ENCODE results near the gene HSPG2. TPM values are rescaled to one million over a fixed set of nuclear protein-coding genes. Genes with fewer than 3 reads are reported as not detected.

The HSPG2 gene
- total and polyA plus RNA-seq, 9 of the 15 experiments (the other 6 are each of a cell fraction or from before 2014, with no cell fraction given), result 0.14 to 160 (median 15.7) TPM

- Histone ChIP-seq H3K79me2 (ENCODE audit: control insufficient read depth, insufficient read depth, low read length) (peaks cover 54% of the 10 kb centered on the region), H3K4me3 (no peak overlapping the region), H3K9ac (ENCODE audit: insufficient read depth in 1 of 2, low read depth in 2 of 2, low read length in 2 of 2) (peak overlapping the region in 1 of 2 experiments; percentile 73; a peak in 3 of 4 replicates), H3K9me3 (replicated peaks; ENCODE audit: control insufficient read depth, insufficient read depth, low read depth, low read length) (no peaks in the 10 kb centered on the region; the same call in 1 of the 2 replicates), H3K4me1 (replicated peaks in 1 of 2; ENCODE audit: control insufficient read depth in 2 of 2, insufficient read depth in 2 of 2, low read length in 2 of 2) (peaks cover 63 to 71% of the 10 kb centered on the region in 2 experiments), H3K9me1 (ENCODE audit: control insufficient read depth, insufficient read depth, low read length) (no peaks in the 10 kb centered on the region), H3K27ac (ENCODE audit: extremely low read depth, low read depth, low read length) (peak overlapping the region; percentile 18; the same call in 1 of the 3 replicates), H3K27me3 (ENCODE audit: control insufficient read depth in 2 of 2, insufficient read depth in 2 of 2, low read length in 2 of 2) (no peaks in the 10 kb centered on the region), H2AFZ (ENCODE audit: low read depth, low read length) (no peak overlapping the region), H3K36me3 (ENCODE audit: control insufficient read depth, insufficient read depth, low read length) (peaks cover 46% of the 10 kb centered on the region; the same call in 2 of the 3 replicates), H4K20me1 (replicated peaks; ENCODE audit: control insufficient read depth, insufficient read depth, low read length) (no peaks in the 10 kb centered on the region), H3K4me2 (ENCODE audit: insufficient read depth, low read length) (no peak overlapping the region)
- DNase-seq (ENCODE audit: extremely low read depth in 1 of 4, low spot score in 3 of 4) (no peak), FAIRE-seq (no peak), ATAC-seq (no peak)
- intact Hi-C loops (cut with micrococcal nuclease) (loop anchor here (10.0 kb wide), 1 partner anchor 123 kb away; no protein-coding TSS in a partner anchor), in situ Hi-C loops (cut with MboI) (no loop called here)
- CTCF ChIA-PET (ENCODE audit: low intra/inter-chr PET ratio), result no interaction called here
- WGBS (ENCODE audit: insufficient coverage, low coverage, missing lambda C conversion rate), result 94% methylated on average over 5 of the region's 5 CpGs
- TF ChIP-seq PCBP1 (IDR thresholded peaks at IDR 0.05; ENCODE audit: low read depth, low read length, poor library complexity, severe bottlenecking) (no peak), USF1 (CRISPR knock-in tag; IDR thresholded peaks at IDR 0.05) (peak; percentile 20; the same call in 1 of the 2 replicates), TBL1XR1 (IDR thresholded peaks at IDR 0.05; ENCODE audit: low read length in 2 of 2) (no peak), ZNF449 (CRISPR knock-in tag; IDR thresholded peaks at IDR 0.05) (no peak), HDAC1 (IDR thresholded peaks at IDR 0.05) (no peak), TSC22D4 (tag; IDR thresholded peaks at IDR 0.05) (no peak), POLR2G (IDR thresholded peaks at IDR 0.05; ENCODE audit: low read depth, low read length) (peak; percentile 45), CBX5 (IDR thresholded peaks at IDR 0.05; ENCODE audit: borderline replicate concordance, low read depth) (no peak), ZNF592 (IDR thresholded peaks at IDR 0.05) (0 out of 2 replicates have a peak, but pooled peaks have one; percentile 15), ZNF274 (IDR thresholded peaks at IDR 0.05; ENCODE audit: borderline replicate concordance, low read depth, low read length) (no peak), CBX8 (IDR thresholded peaks at IDR 0.05; ENCODE audit: borderline replicate concordance, extremely low read depth, low read depth, low read length, poor library complexity, severe bottlenecking) (no peak), HDGF (IDR thresholded peaks at IDR 0.05) (no peak)
- POLR2A ChIA-PET, result interaction anchor here (0.6 kb wide), 1 partner anchor 375 kb away, joined by 3 read pairs; no protein-coding TSS in a partner anchor
- BruUV-seq (replicated peaks), result no TSS peak
Observed at GRCh38 chr1:21901473-21901847, 35.6 kb downstream of the HSPG2 start.
